Panc1 (cell line): ENCODE results near the gene ZDHHC8. TPM values are rescaled to one million over a fixed set of nuclear protein-coding genes. Genes with fewer than 3 reads are reported as not detected.

ENCODE experiments used
- ATAC-seq: fragments of 200-7000 bp; cut with Tn5 transposase; 2 replicates; pipeline ENCODE4 v1.9.1; 2020; ENCODE audit warnings: mild to moderate bottlenecking, moderate library complexity
- BruUV-seq: library from RNA; stranded (reverse); fragments of 400-500 nt; replicated peaks from 2 replicates; lab custom pipeline; 2021; lab: Mats Ljungman, UMichigan
- CTCF ChIA-PET: fragments of 300-600 bp; sonication (Branson Sonifier 250); formaldehyde crosslinking; loops from one replicate; lab custom pipeline; 2022; ENCODE audit warnings: antibody characterized with exemption; lab: Charles Lee
- POLR2A ChIA-PET: fragments of 300-600 bp; sonication (Branson Sonifier 250); formaldehyde crosslinking; loops from one replicate; lab custom pipeline; 2022; ENCODE audit warnings: antibody characterized with exemption; lab: Charles Lee
- DNase-seq: peaks from one replicate; pipeline ENCODE4 v3.0.0-alpha.2; 2010; ENCODE audit warnings: low read depth, low spot score
- H3K27ac ChIP-seq: 2 replicates; pipeline ENCODE4 v1.5.1; 2011; ENCODE audit warnings: mild to moderate bottlenecking, low read length, inconsistent platforms
- H3K27me3 ChIP-seq: fragments of 200-500 bp; sonication (Bioruptor generic); 2 replicates; pipeline ENCODE4 v1.6.0; 2014; ENCODE audit warnings: low read length, inconsistent platforms; ENCODE audit not compliant: control insufficient read depth, insufficient read depth
- H3K36me3 ChIP-seq: fragments of 200-500 bp; sonication (Bioruptor generic); 2 replicates; pipeline ENCODE4 v1.5.1; 2014; ENCODE audit warnings: inconsistent platforms, mild to moderate bottlenecking, low read length, moderate library complexity; ENCODE audit not compliant: control insufficient read depth, insufficient read depth
- H3K4me1 ChIP-seq: 2 replicates; pipeline ENCODE4 v1.5.1; 2011; ENCODE audit warnings: inconsistent platforms, mild to moderate bottlenecking, low read length, moderate library complexity; ENCODE audit not compliant: control insufficient read depth, insufficient read depth
- H3K4me3 ChIP-seq, 2 experiments: 2 replicates each; pipeline ENCODE4 v1.5.1; 2011 to 2012; ENCODE audit warnings: low read depth in 2 of 2, low read length in 2 of 2, mild to moderate bottlenecking in 2 of 2, inconsistent platforms in 1 of 2, moderate library complexity in 1 of 2
- H3K9me3 ChIP-seq: fragments of 200-500 bp; sonication (Bioruptor generic); 2 replicates; pipeline ENCODE4 v1.5.1; 2014; ENCODE audit warnings: low read depth, mild to moderate bottlenecking, inconsistent platforms, low read length, moderate library complexity; ENCODE audit not compliant: control insufficient read depth, insufficient read depth
- CTCF ChIP-seq: fragments of 450-650 bp; IDR thresholded peaks from 2 replicates; pipeline ENCODE4 v1.5.1; 2017; ENCODE audit warnings: mild to moderate bottlenecking
- POLR2AphosphoS5 ChIP-seq: IDR thresholded peaks from 2 replicates; pipeline ENCODE4 v1.6.1; 2012; ENCODE audit warnings: mild to moderate bottlenecking, low read depth, low read length, moderate library complexity
- REST ChIP-seq, 2 experiments: IDR thresholded peaks; 2 replicates each; pipeline ENCODE4 v1.6.1; 2011 to 2012; ENCODE audit warnings: low read depth in 2 of 2, control low read depth in 1 of 2, low read length in 1 of 2, mild to moderate bottlenecking in 1 of 2, moderate library complexity in 1 of 2; ENCODE audit not compliant: insufficient read depth in 1 of 2
- SIN3A ChIP-seq: IDR thresholded peaks from 2 replicates; pipeline ENCODE4 v1.6.1; 2012; ENCODE audit warnings: low read depth, mild to moderate bottlenecking, low read length, moderate library complexity, borderline replicate concordance; ENCODE audit not compliant: insufficient read depth
- TCF7L2 ChIP-seq: IDR thresholded peaks from 2 replicates; pipeline ENCODE4 v1.6.1; 2011; ENCODE audit warnings: mild to moderate bottlenecking, low read depth, low read length, inconsistent platforms
- in situ Hi-C: cut with HindIII; loops from 2 replicates; pipeline ENCODE4 v1.10.0; 2016; ENCODE audit warnings: low sequenced_read_pairs, low pct_unique_long_range_greater_than_20kb
- intact Hi-C: fragments of 100-400 bp; cut with micrococcal nuclease; formaldehyde crosslinking; loops from one replicate; pipeline ENCODE4 v1.10.0; 2022; ENCODE audit not compliant: unreplicated experiment
- total RNA-seq: library from RNA; stranded (reverse); gene quantifications from one replicate; pipeline ENCODE4 v1.2.1, GENCODE V29; 2021; ENCODE audit not compliant: unreplicated experiment

ZDHHC8 gene
- total RNA-seq, 1 experiment from 2014 or later: 79.0 TPM

DNA sequence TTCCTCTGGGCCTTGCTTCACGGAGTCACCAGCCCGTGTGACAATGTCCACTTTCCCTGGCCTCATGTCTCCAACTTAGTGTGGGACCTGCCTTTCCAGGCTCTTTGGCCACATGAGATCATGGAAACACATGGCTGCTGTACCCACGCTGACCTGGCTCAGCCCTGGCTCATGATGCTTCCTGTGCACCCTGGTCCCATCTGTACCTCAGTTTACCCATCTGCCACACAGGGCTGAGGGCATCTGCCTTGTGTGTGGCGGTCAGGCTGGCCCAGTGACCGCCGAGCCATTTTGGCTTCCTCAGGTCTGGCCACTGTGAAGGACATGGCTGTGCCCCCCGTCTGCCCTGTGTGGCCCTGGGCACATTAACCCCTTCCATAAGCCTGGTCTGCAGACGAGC, 51.5 kb downstream of the ZDHHC8 start:
- Histone ChIP-seq H3K27me3 (no peaks in the 10 kb centered on the region), H3K4me1 (no peaks in the 10 kb centered on the region), H3K9me3 (no peaks in the 10 kb centered on the region), H3K4me3 (no peak overlapping the region), H3K27ac (no peak overlapping the region), H3K36me3 (no peaks in the 10 kb centered on the region)
- in situ Hi-C loops: no loop called here
- intact Hi-C loops: no loop called here
- TF ChIP-seq CTCF (no peak), SIN3A (no peak), POLR2AphosphoS5 (no peak), REST (IDR thresholded peaks at IDR 0.05; ENCODE audit: insufficient read depth in 1 of 2, low read depth in 2 of 2, low read length in 1 of 2) (no peak), TCF7L2 (no peak)
- ATAC-seq: no peak
- ChIA-PET POLR2A (no interaction called here), CTCF (no interaction called here)
- no TSS peak for BruUV-seq
- no peak for DNase-seq

GRCh38 chr22:20183823-20184222, 52.2 kb downstream of the ZDHHC8 start:
- no peaks in the 10 kb centered on the region for H3K9me3 ChIP-seq
- no peaks in the 10 kb centered on the region for H3K27me3 ChIP-seq
- intact Hi-C loops (no loop called here), in situ Hi-C loops (no loop called here)
- H3K4me3 ChIP-seq: no peak overlapping the region
- H3K36me3 ChIP-seq: no peaks in the 10 kb centered on the region
- ChIA-PET CTCF (no interaction called here), POLR2A (no interaction called here)
- no peak overlapping the region for H3K27ac ChIP-seq
- BruUV-seq: no TSS peak
- DNase-seq (no peak), ATAC-seq (no peak)
- no peaks in the 10 kb centered on the region for H3K4me1 ChIP-seq
- TF ChIP-seq TCF7L2 (no peak), POLR2AphosphoS5 (no peak), SIN3A (no peak), CTCF (no peak), REST (IDR thresholded peaks at IDR 0.05; ENCODE audit: insufficient read depth in 1 of 2, low read depth in 2 of 2, low read length in 1 of 2) (no peak)
